Left ventricle myocardium inferior (tissue), 1 donor: ENCODE results near the gene GPR108. TPM values are rescaled to one million over a fixed set of nuclear protein-coding genes. Genes with fewer than 3 reads are reported as not detected.
"Not testable (repeated sequence)": the region's sequence is repeated elsewhere in the genome, so short reads cannot be mapped to it uniquely, and the experiment has no call there.

Experiments
- DNase-seq: peaks from one replicate; pipeline ENCODE4 v3.0.0-alpha.2; 2020
- H3K27ac ChIP-seq: fragments of 200-600 bp; replicated peaks from 2 replicates; pipeline ENCODE4 v1.8.0; 2021
- H3K27me3 ChIP-seq: fragments of 200-600 bp; 2 replicates; pipeline ENCODE4 v1.8.0; 2021; ENCODE audit warnings: low read depth
- H3K36me3 ChIP-seq: fragments of 200-600 bp; 2 replicates; pipeline ENCODE4 v1.8.0; 2021
- H3K4me1 ChIP-seq: fragments of 200-600 bp; 2 replicates; pipeline ENCODE4 v1.8.0; 2021
- H3K4me3 ChIP-seq: fragments of 200-600 bp; 2 replicates; pipeline ENCODE4 v1.8.0; 2021; ENCODE audit warnings: mild to moderate bottlenecking, moderate library complexity
- H3K9me3 ChIP-seq: fragments of 200-600 bp; replicated peaks from 2 replicates; pipeline ENCODE4 v1.8.0; 2021
- CTCF ChIP-seq: fragments of 200-600 bp; IDR thresholded peaks from 2 replicates; pipeline ENCODE4 v1.8.0; 2021; ENCODE audit warnings: antibody characterized with exemption, mild to moderate bottlenecking, borderline replicate concordance
- intact Hi-C: fragments of 100-400 bp; cut with micrococcal nuclease; formaldehyde crosslinking; loops from one replicate; pipeline ENCODE4 v1.11.0; 2022
- total RNA-seq: library from RNA; stranded (reverse); fragmentation: NEBNext Ultra II Directional; extraction: Animal tissue kit (Norgen Biotek cat#: 25700); gene quantifications from one replicate; pipeline ENCODE4 v1.2.1, GENCODE V29; 2021
- donor health status: DM: no; HTN: yes; CAD: no; lungs with severe emphysema.

GPR108 gene
- total RNA-seq, 1 donor from 2014 or later: 22.4 TPM

GRCh38 chr19:6774821-6775707 is 37.7 kb upstream of the GPR108 start:
- intact Hi-C loops: loop anchor here (10.0 kb wide), 1 partner anchor 140 kb away; no protein-coding TSS in a partner anchor

GRCh38 chr19:6773323-6773931 is 36.0 kb upstream of the GPR108 start:
- H3K9me3 ChIP-seq: no peaks in the 10 kb centered on the region
- peak; percentile 41 for DNase-seq
- H3K4me3 ChIP-seq: peak overlapping the region; percentile 52
- peaks cover 26% of the 10 kb centered on the region for H3K27me3 ChIP-seq
- H3K4me1 ChIP-seq: no peaks in the 10 kb centered on the region
- intact Hi-C loops: loop anchor here (10.0 kb wide), 1 partner anchor 139 kb away; no protein-coding TSS in a partner anchor
- no peak for TF ChIP-seq CTCF
- H3K36me3 ChIP-seq: no peaks in the 10 kb centered on the region
- peak overlapping the region; percentile 54 for H3K27ac ChIP-seq

More at GRCh38 chr19:6774821-6775707, 37.7 kb upstream of the GPR108 start:
- Histone ChIP-seq H3K9me3 (no peaks in the 10 kb centered on the region), H3K36me3 (no peaks in the 10 kb centered on the region), H3K4me3 (no peak overlapping the region), H3K27ac (no peak overlapping the region), H3K27me3 (peaks cover 13% of the 10 kb centered on the region), H3K4me1 (no peaks in the 10 kb centered on the region)
- DNase-seq: no peak
- no peak for TF ChIP-seq CTCF

GRCh38 chr19:6772866-6773322 is 35.5 kb upstream of the GPR108 start:
- H3K4me1 ChIP-seq: peaks cover 1% of the 10 kb centered on the region
- H3K4me3 ChIP-seq: peak overlapping the region; percentile 52
- H3K36me3 ChIP-seq: no peaks in the 10 kb centered on the region
- H3K27ac ChIP-seq: peak overlapping the region; percentile 54
- peaks cover 31% of the 10 kb centered on the region for H3K27me3 ChIP-seq
- no peak for DNase-seq
- no peaks in the 10 kb centered on the region for H3K9me3 ChIP-seq
- intact Hi-C loops: loop anchor here (10.0 kb wide), 1 partner anchor 138 kb away; no protein-coding TSS in a partner anchor
- TF ChIP-seq CTCF: no peak

- no peak for TF ChIP-seq CTCF
- intact Hi-C loops: loop anchor here (10.0 kb wide), 1 partner anchor 137 kb away; no protein-coding TSS in a partner anchor
- H3K4me3 ChIP-seq: peak within 1 kb of the TSS; percentile 52
- H3K36me3 ChIP-seq: no peaks in the 10 kb centered on the region
- peaks cover 38% of the 10 kb centered on the region for H3K27me3 ChIP-seq
- H3K4me1 ChIP-seq: peaks cover 8% of the 10 kb centered on the region
- no peaks in the 10 kb centered on the region for H3K9me3 ChIP-seq
- H3K27ac ChIP-seq: peak within 1 kb of the TSS; percentile 54
- DNase-seq: peak; percentile 58
Measured at GRCh38 chr19:6772028-6772865, 34.9 kb upstream of the GPR108 start, which contains the start of gene VAV1. VAV1 (plus strand) TSS chr19:6772708; CDS start chr19:6772808, 100 bp downstream.

- not testable (repeated sequence) for H3K9me3 ChIP-seq, DNase-seq, H3K4me3 ChIP-seq, H3K27ac ChIP-seq, H3K36me3 ChIP-seq
- peaks cover 44% of the 10 kb centered on the region for H3K27me3 ChIP-seq
- intact Hi-C loops: loop anchor here (10.0 kb wide), 1 partner anchor 137 kb away; no protein-coding TSS in a partner anchor
- H3K4me1 ChIP-seq: peaks cover 14% of the 10 kb centered on the region
Measured at GRCh38 chr19:6771648-6772027, 34.3 kb upstream of the GPR108 start.
